ENCODE measurements around the gene ST8SIA1. TPM values are rescaled to one million over a fixed set of nuclear protein-coding genes. Genes with fewer than 3 reads are reported as not detected.

ST8SIA1 gene
- total RNA-seq, 3 donors from 2014 or later: 3.2 to 23.8 (median 3.2) TPM

DNA sequence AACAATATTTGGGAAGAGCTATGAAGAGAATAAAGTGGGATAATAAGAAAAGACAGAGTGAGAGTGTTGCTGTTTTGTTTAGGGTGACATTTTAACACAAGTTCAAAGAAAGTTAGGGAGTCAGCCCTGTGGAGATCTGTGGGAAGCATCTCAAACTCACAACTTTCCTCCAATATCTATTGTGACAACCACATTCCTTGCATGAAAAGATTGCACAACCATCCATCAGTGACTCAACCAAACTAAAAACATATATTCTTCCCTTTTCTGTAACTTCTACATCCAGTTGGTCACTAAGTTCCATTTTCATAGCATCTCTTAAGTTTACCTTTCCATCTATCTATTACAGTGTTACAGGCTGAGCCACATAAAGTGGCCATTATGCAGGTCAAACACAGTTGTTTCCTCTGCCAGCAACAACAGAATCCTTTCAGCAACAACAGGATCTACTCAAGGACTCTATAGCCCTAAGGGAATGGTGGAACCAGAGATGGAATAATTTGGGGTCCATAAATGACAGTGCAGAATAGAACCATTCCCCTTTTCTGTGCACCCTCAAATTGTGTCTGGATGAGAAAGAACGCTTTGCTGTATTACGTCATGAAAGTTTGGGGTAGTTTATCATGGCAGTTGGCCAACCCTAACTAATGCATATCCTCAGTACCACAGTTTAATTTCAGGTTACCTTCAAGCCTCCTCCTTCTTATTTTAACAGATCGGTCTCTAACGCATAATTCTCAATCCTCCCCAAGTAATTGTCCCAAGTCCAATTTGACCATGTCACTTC lies 118.8 kb downstream of the ST8SIA1 start:
- intact Hi-C loops (cut with DNase I, micrococcal nuclease): no loop called here
- TF ChIP-seq, protein P1, sequence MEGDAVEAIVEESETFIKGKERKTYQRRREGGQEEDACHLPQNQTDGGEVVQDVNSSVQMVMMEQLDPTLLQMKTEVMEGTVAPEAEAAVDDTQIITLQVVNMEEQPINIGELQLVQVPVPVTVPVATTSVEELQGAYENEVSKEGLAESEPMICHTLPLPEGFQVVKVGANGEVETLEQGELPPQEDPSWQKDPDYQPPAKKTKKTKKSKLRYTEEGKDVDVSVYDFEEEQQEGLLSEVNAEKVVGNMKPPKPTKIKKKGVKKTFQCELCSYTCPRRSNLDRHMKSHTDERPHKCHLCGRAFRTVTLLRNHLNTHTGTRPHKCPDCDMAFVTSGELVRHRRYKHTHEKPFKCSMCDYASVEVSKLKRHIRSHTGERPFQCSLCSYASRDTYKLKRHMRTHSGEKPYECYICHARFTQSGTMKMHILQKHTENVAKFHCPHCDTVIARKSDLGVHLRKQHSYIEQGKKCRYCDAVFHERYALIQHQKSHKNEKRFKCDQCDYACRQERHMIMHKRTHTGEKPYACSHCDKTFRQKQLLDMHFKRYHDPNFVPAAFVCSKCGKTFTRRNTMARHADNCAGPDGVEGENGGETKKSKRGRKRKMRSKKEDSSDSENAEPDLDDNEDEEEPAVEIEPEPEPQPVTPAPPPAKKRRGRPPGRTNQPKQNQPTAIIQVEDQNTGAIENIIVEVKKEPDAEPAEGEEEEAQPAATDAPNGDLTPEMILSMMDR (IDR thresholded peaks at IDR 0.05): no peak
- DNase-seq: no peak

DNA sequence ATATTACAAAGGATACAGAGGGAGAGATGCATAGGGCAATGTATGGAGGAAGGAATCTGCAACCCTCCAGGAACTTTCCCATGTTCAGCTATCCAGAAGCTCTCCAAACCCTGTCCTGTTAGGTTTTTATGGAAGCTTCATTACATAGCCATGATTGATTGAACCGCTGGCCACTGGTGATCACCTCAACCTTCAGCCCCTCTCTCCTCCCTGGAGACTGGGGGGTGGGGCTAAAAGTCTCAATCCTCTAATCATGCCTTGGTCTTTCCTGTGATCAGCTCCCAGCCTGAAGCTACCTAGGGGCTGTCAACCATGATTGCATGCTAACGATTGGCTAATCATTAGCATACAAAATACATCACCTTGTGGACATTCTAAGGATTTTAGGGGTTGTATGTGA lies 123.4 kb downstream of the ST8SIA1 start:
- DNase-seq: no peak
- Histone ChIP-seq H3K36me3 (ENCODE audit: low read depth) (no peaks in the 10 kb centered on the region), H3K4me1 (ENCODE audit: low read depth) (no peaks in the 10 kb centered on the region), H3K9me3 (no peaks in the 10 kb centered on the region), H3K4me3 (no peak overlapping the region)
- TF ChIP-seq, protein P1 (IDR thresholded peaks at IDR 0.05): no peak
- no peak for ATAC-seq
- intact Hi-C loops (cut with DNase I, micrococcal nuclease): no loop called here

More for the DNA sequence above, 118.8 kb downstream of the ST8SIA1 start:
- Histone ChIP-seq H3K4me1 (ENCODE audit: low read depth) (no peaks in the 10 kb centered on the region), H3K36me3 (ENCODE audit: low read depth) (no peaks in the 10 kb centered on the region), H3K9me3 (no peaks in the 10 kb centered on the region), H3K4me3 (no peak overlapping the region)
- no peak for ATAC-seq

DNA sequence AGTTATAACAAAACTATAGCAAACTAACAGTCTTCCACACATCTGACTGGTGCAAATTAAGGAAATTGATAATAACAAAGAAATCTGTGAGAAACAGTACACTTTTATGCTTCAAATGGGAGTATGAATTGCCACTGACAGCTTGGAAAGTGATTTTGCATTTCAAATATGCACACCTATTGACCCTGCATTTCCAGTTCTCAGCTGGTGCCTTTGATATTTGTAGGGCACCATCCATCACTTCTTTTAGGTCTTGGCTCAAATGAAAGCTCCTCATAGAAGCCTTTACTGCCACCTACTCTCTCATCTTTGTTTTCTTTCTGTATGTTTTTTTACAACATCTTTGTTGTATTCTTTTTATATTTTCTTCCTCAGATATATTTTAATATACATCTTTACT lies 125.1 kb downstream of the ST8SIA1 start:
- Histone ChIP-seq H3K4me1 (ENCODE audit: low read depth) (no peaks in the 10 kb centered on the region), H3K4me3 (no peak overlapping the region), H3K9me3 (no peaks in the 10 kb centered on the region), H3K36me3 (ENCODE audit: low read depth) (no peaks in the 10 kb centered on the region)
- DNase-seq: no peak
- intact Hi-C loops (cut with DNase I, micrococcal nuclease): no loop called here
- no peak for ATAC-seq
- TF ChIP-seq, protein P1 (IDR thresholded peaks at IDR 0.05): no peak

DNA sequence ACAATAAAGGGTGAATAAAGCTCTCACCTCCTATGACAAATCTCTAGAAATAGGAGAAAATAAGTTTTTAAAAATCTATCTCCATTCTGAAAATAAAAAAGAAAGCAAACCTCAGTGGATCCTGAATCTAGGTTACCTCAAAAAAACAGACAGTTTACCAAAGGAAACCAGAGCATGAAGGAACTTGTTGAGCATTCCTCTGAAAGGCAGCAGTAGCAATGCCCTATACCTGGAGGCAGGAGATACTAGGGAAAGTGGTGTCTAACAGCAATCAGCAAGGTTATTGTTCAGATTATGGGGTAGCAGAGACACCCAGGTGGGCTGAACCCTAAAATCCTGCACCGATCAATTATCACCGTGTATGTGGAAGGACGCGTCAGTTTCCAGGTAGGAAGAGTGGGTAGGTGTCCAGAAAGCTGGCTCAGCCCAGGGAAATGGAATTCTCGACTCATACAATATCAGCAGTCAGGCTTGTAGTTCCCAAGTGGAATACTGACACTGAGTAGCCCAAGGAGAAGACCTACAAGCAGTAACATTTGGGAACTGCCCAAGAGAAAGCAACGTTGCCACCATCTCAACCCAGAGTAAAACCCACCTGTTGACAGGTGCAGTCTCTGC lies 128.3 kb downstream of the ST8SIA1 start:
- no peaks in the 10 kb centered on the region for H3K36me3 ChIP-seq (ENCODE audit: low read depth)
- no peak for ATAC-seq
- no peak for DNase-seq
- intact Hi-C loops (cut with DNase I, micrococcal nuclease): no loop called here
- no peaks in the 10 kb centered on the region for H3K9me3 ChIP-seq
- TF ChIP-seq, protein P1 (IDR thresholded peaks at IDR 0.05): no peak
- no peaks in the 10 kb centered on the region for H3K4me1 ChIP-seq (ENCODE audit: low read depth)
- no peak overlapping the region for H3K4me3 ChIP-seq

DNA sequence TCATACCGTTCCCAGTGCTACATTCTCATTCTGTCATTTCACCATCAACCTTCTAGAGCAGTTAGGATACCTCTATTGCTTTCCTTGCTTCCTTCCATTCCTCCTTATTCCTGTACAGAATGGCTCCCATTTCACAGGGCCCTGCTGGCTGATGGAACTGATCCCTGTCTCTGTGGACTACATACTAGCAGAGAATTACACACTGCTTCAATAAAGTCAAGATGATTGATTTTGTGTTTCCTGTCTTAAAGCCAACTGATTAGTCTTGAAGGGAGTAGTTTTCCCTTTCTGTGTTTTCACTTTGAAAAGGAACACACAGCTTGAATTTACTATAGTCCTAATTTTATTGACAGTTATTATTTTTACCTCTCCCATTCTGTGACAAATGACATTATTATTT lies 130.1 kb downstream of the ST8SIA1 start:
- no peaks in the 10 kb centered on the region for H3K9me3 ChIP-seq
- no peak for ATAC-seq
- no peak for DNase-seq
- TF ChIP-seq, protein P1 (IDR thresholded peaks at IDR 0.05): no peak
- intact Hi-C loops (cut with DNase I, micrococcal nuclease): no loop called here
- H3K4me3 ChIP-seq: no peak overlapping the region
- no peaks in the 10 kb centered on the region for H3K4me1 ChIP-seq (ENCODE audit: low read depth)
- no peaks in the 10 kb centered on the region for H3K36me3 ChIP-seq (ENCODE audit: low read depth)
